Lung (tissue), 13 donors: ENCODE measurements around the gene MTHFD1. TPM values are rescaled to one million over a fixed set of nuclear protein-coding genes. Genes with fewer than 3 reads are reported as not detected.

ENCODE experiments used
- ATAC-seq: fragments of 200-7000 bp; cut with Tn5 transposase; one replicate; pipeline ENCODE4 v1.9.1; 2020; ENCODE audit warnings: moderate number of reproducible peaks; ENCODE audit not compliant: insufficient read depth, low FRiP score
- DNase-seq, 3 donors: peaks; one replicate each; pipeline ENCODE4 v3.0.0-alpha.2; 2013 to 2017
- H3K27ac ChIP-seq, 2 donors: one replicate each; pipeline ENCODE4 v1.5.1; 2013; ENCODE audit warnings: mild to moderate bottlenecking in 2 of 2, moderate library complexity in 2 of 2, control low read depth in 1 of 2, inconsistent platforms in 1 of 2, low read depth in 1 of 2, low read length in 1 of 2
- H3K27me3 ChIP-seq, 3 donors: one replicate each; pipeline ENCODE4 v1.5.1; 2013; ENCODE audit warnings: low read length in 2 of 3; ENCODE audit not compliant: control insufficient read depth in 3 of 3, insufficient read depth in 3 of 3
- H3K36me3 ChIP-seq, 4 donors: one replicate each; pipeline ENCODE4 v1.5.1; 2013; ENCODE audit warnings: low read length in 4 of 4, mild to moderate bottlenecking in 1 of 4, moderate library complexity in 1 of 4; ENCODE audit not compliant: control insufficient read depth in 4 of 4, insufficient read depth in 4 of 4
- H3K4me1 ChIP-seq, 5 donors: one replicate each; pipeline ENCODE4 v1.5.1; 2013; ENCODE audit warnings: low read length in 5 of 5, mild to moderate bottlenecking in 2 of 5, moderate library complexity in 1 of 5; ENCODE audit not compliant: control insufficient read depth in 5 of 5, insufficient read depth in 5 of 5
- H3K4me3 ChIP-seq: one replicate; pipeline ENCODE4 v1.5.1; 2013; ENCODE audit warnings: mild to moderate bottlenecking, control low read depth, moderate library complexity
- H3K9ac ChIP-seq, 2 donors: one replicate each; pipeline ENCODE4 v1.5.1; 2013; ENCODE audit warnings: low read length in 2 of 2, control low read depth in 1 of 2; ENCODE audit not compliant: insufficient read depth in 1 of 2
- H3K9me3 ChIP-seq, 4 donors: one replicate each; pipeline ENCODE4 v1.5.1; 2013; ENCODE audit warnings: low read length in 3 of 4, mild to moderate bottlenecking in 1 of 4, moderate library complexity in 1 of 4; ENCODE audit not compliant: control insufficient read depth in 4 of 4, insufficient read depth in 3 of 4
- WGBS, 2 donors: extraction: QIAGEN DNeasy Blood & Tissue Kit; methylation state at CpG; one replicate each; pipeline ENCODE4 v1.1.7; 2013; 5-methylcytosine and 5-hydroxymethylcytosine counted together
- polyA plus RNA-seq, 2 donors: library from polyadenylated mRNA; stranded (reverse); fragments of 200-250 nt; gene quantifications; one replicate each; pipeline ENCODE4 v1.2.1, GENCODE V29; 2013
- small RNA-seq: library from RNA; depleted of rRNA; stranded (forward); fragments of <200 nt; gene quantifications from one replicate; pipeline ENCODE3, GENCODE V24; 2014; ENCODE audit warnings: low replicate concordance
- total RNA-seq, 2 donors: library from RNA; depleted of rRNA in 1 of 2; stranded (reverse); fragments of >200 nt in 1 of 2; gene quantifications; one replicate each; pipeline ENCODE4 v1.2.1, GENCODE V29; 2014 to 2021
- TF ChIP-seq, protein P1 (sequence below): IDR thresholded peaks from 2 replicates; pipeline ENCODE4 v1.5.1; 2012; ENCODE audit warnings: mild to moderate bottlenecking; ENCODE audit errors: control extremely low read depth, extremely low read depth
- donor health status: control.
- donor health status: control.
- donor health status: Bipolar disorder and iron deficiency.
- donor health status: healthy.
- donor health status: DM: yes; HTN: yes; CAD: no.

Gene MTHFD1
- total and polyA plus RNA-seq, 4 donors, result 20.9 to 58.7 (median 29.1) TPM

DNA sequence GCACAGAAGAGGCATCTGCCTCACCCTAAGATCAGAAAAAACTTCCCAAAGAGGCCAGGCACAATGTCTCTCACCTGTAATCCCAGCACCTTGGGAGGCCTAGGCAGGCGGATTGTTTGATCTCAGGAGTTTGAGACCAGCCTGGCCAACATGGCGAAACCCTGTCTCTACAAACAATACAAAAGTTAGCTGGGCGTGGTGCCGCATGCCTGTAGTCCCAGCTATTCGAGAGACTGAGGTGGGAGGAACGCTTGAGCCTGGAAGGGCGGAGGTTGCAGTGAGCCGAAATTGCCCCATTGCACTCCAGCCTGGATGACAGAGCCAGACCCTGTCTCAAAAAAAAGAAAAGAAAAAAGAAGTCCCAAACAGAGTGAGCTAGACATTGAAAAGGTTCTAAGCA lies 120.9 kb downstream of the MTHFD1 start:
- Histone ChIP-seq H3K27me3 (no peaks in the 10 kb centered on the region), H3K36me3 (peaks cover 0 to 6% (median 0%) of the 10 kb centered on the region in 4 donors), H3K4me1 (peaks cover 3 to 28% (median 25%) of the 10 kb centered on the region in 5 donors), H3K4me3 (no peak overlapping the region), H3K9me3 (no peaks in the 10 kb centered on the region), H3K27ac (no peak overlapping the region), H3K9ac (no peak overlapping the region)
- DNase-seq (no peak), ATAC-seq (no peak)
- WGBS, 2 donors, result 78 to 84% methylated on average over 8 of the region's 8 CpGs
- TF ChIP-seq, protein P1, sequence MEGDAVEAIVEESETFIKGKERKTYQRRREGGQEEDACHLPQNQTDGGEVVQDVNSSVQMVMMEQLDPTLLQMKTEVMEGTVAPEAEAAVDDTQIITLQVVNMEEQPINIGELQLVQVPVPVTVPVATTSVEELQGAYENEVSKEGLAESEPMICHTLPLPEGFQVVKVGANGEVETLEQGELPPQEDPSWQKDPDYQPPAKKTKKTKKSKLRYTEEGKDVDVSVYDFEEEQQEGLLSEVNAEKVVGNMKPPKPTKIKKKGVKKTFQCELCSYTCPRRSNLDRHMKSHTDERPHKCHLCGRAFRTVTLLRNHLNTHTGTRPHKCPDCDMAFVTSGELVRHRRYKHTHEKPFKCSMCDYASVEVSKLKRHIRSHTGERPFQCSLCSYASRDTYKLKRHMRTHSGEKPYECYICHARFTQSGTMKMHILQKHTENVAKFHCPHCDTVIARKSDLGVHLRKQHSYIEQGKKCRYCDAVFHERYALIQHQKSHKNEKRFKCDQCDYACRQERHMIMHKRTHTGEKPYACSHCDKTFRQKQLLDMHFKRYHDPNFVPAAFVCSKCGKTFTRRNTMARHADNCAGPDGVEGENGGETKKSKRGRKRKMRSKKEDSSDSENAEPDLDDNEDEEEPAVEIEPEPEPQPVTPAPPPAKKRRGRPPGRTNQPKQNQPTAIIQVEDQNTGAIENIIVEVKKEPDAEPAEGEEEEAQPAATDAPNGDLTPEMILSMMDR, result no peak

Small RNAs within 50 kb of the gene (small RNA-seq; reads per million reads assigned to genes)
- gene AL161756.2, result not detected

Other genes with a start within 250 kb of the MTHFD1 start
- gene ESR2, start 94.0 kb upstream of the MTHFD1 start, total RNA-seq, result 1 to 10 TPM in 1 of 2 donors, under 1 TPM in 1; 0.55 to 3.4 TPM
- gene ESR2, start 94.0 kb upstream of the MTHFD1 start, polyA plus RNA-seq, result under 1 TPM; 0.11 to 0.20 TPM
- 1 to 10 TPM; 1.7 to 1.8 TPM for gene AKAP5, start 77.1 kb downstream of the MTHFD1 start, total RNA-seq
- under 1 TPM; 0.15 to 0.63 TPM for gene AKAP5, start 77.1 kb downstream of the MTHFD1 start, polyA plus RNA-seq
- gene ZBTB25, start 115.5 kb downstream of the MTHFD1 start, total RNA-seq, result 10 to 100 TPM; 14.0 to 15.4 TPM
- gene ZBTB25, start 115.5 kb downstream of the MTHFD1 start, polyA plus RNA-seq, result 1 to 10 TPM; 4.0 to 4.5 TPM
- gene ZBTB1, start 116.4 kb downstream of the MTHFD1 start, total RNA-seq, result 10 to 100 TPM; 33.5 to 65.5 TPM
- gene ZBTB1, start 116.4 kb downstream of the MTHFD1 start, polyA plus RNA-seq, result 10 to 100 TPM; 13.4 to 16.4 TPM
- gene HSPA2, start 152.4 kb downstream of the MTHFD1 start, total RNA-seq, result 10 to 100 TPM; 11.5 to 20.5 TPM
- gene HSPA2, start 152.4 kb downstream of the MTHFD1 start, polyA plus RNA-seq, result 10 to 100 TPM in 1 of 2 donors, 1 to 10 TPM in 1; 6.9 to 11.3 TPM
- gene PPP1R36, start 161.6 kb downstream of the MTHFD1 start, total RNA-seq, result 1 to 10 TPM; 2.3 to 3.1 TPM
- gene PPP1R36, start 161.6 kb downstream of the MTHFD1 start, polyA plus RNA-seq, result 1 to 10 TPM; 1.2 to 1.6 TPM